ENCODE measurements around the gene CST9.
A peak's percentile ranks its signal among the peaks of the same experiment; 100 is the strongest.

CST9 gene

GRCh38 chr20:23606652-23607049, 934 bp upstream of the CST9 start:
- TF ChIP-seq, protein P1, sequence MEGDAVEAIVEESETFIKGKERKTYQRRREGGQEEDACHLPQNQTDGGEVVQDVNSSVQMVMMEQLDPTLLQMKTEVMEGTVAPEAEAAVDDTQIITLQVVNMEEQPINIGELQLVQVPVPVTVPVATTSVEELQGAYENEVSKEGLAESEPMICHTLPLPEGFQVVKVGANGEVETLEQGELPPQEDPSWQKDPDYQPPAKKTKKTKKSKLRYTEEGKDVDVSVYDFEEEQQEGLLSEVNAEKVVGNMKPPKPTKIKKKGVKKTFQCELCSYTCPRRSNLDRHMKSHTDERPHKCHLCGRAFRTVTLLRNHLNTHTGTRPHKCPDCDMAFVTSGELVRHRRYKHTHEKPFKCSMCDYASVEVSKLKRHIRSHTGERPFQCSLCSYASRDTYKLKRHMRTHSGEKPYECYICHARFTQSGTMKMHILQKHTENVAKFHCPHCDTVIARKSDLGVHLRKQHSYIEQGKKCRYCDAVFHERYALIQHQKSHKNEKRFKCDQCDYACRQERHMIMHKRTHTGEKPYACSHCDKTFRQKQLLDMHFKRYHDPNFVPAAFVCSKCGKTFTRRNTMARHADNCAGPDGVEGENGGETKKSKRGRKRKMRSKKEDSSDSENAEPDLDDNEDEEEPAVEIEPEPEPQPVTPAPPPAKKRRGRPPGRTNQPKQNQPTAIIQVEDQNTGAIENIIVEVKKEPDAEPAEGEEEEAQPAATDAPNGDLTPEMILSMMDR (IDR thresholded peaks at IDR 0.05; ENCODE audit: low read length), result peak; percentile 87
- no peak for TF ChIP-seq EZH2 (optimal IDR thresholded peaks at IDR 0.05; ENCODE audit: low read depth, low read length)
- Histone ChIP-seq H3K4me2 (ENCODE audit: low read depth, low read length) (no peak overlapping the region), H3K9me3 (replicated peaks; ENCODE audit: insufficient read depth, low read length) (no peaks in the 10 kb centered on the region), H3K4me3 (ENCODE audit: low read length) (no peak overlapping the region), H3K9ac (ENCODE audit: low read length) (no peak overlapping the region), H4K20me1 (ENCODE audit: insufficient read depth, low read length) (no peaks in the 10 kb centered on the region), H2AFZ (ENCODE audit: low read length) (no peak overlapping the region), H3K4me1 (ENCODE audit: low read length) (no peaks in the 10 kb centered on the region), H3F3A (ENCODE audit: insufficient read depth, low read length) (no peaks in the 10 kb centered on the region), H3K9me2 (replicated peaks; ENCODE audit: insufficient read depth, low read length) (no peaks in the 10 kb centered on the region), H3K27ac (ENCODE audit: low read length) (no peak overlapping the region), H3K27me3 (replicated peaks; ENCODE audit: insufficient read depth, low read length) (no peaks in the 10 kb centered on the region), H3K36me3 (replicated peaks; ENCODE audit: insufficient read depth, low read length) (no peaks in the 10 kb centered on the region), H3K79me2 (ENCODE audit: low read length) (no peaks in the 10 kb centered on the region)
- peak; percentile 72 for DNase-seq

DNA sequence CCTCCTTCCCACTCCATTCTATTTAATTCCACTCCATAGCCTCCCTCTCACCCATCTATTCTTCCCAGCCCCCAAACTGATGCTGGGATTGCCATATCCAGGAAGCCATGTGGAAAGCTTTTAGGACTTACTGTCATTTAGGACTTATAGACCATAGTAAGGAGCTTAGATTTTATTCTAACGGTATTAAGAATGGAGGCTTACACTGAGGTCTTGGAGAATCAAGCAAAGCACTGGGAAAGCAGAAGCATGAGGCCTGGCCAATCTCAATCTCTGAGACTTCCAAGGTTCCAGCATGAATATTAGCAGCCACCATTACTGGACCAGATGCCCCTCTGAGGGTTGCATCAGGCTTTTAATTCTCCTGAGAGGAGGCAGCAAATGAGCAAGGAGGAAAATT, 1.4 kb downstream of the CST9 start:
- H3F3A ChIP-seq (ENCODE audit: insufficient read depth, low read length), result no peaks in the 10 kb centered on the region
- no peaks in the 10 kb centered on the region for H3K9me3 ChIP-seq (replicated peaks; ENCODE audit: insufficient read depth, low read length)
- no peak for TF ChIP-seq EZH2phosphoT487 (IDR thresholded peaks at IDR 0.05; ENCODE audit: low read length)
- no peak for TF ChIP-seq EZH2 (optimal IDR thresholded peaks at IDR 0.05; ENCODE audit: low read depth, low read length)
- TF ChIP-seq, protein P1 (IDR thresholded peaks at IDR 0.05; ENCODE audit: low read length), result no peak
- no peaks in the 10 kb centered on the region for H3K9me2 ChIP-seq (replicated peaks; ENCODE audit: insufficient read depth, low read length)
- H3K27me3 ChIP-seq (replicated peaks; ENCODE audit: insufficient read depth, low read length), result no peaks in the 10 kb centered on the region
- no peak overlapping the region for H2AFZ ChIP-seq (ENCODE audit: low read length)
- H3K79me2 ChIP-seq (ENCODE audit: low read length), result no peaks in the 10 kb centered on the region
- no peaks in the 10 kb centered on the region for H4K20me1 ChIP-seq (ENCODE audit: insufficient read depth, low read length)
- no peak overlapping the region for H3K27ac ChIP-seq (ENCODE audit: low read length)
- H3K9ac ChIP-seq (ENCODE audit: low read length), result no peak overlapping the region
- H3K4me2 ChIP-seq (ENCODE audit: low read depth, low read length), result no peak overlapping the region
- no peaks in the 10 kb centered on the region for H3K4me1 ChIP-seq (ENCODE audit: low read length)
- no peaks in the 10 kb centered on the region for H3K36me3 ChIP-seq (replicated peaks; ENCODE audit: insufficient read depth, low read length)
- no peak for DNase-seq
- H3K4me3 ChIP-seq (ENCODE audit: low read length), result no peak overlapping the region

- H3K9me2 ChIP-seq (replicated peaks; ENCODE audit: insufficient read depth, low read length), result no peaks in the 10 kb centered on the region
- no peaks in the 10 kb centered on the region for H3K27me3 ChIP-seq (replicated peaks; ENCODE audit: insufficient read depth, low read length)
- no peak overlapping the region for H3K4me3 ChIP-seq (ENCODE audit: low read length)
- no peak overlapping the region for H2AFZ ChIP-seq (ENCODE audit: low read length)
- H3K27ac ChIP-seq (ENCODE audit: low read length), result no peak overlapping the region
- TF ChIP-seq EZH2phosphoT487 (IDR thresholded peaks at IDR 0.05; ENCODE audit: low read length) (no peak), EZH2 (optimal IDR thresholded peaks at IDR 0.05; ENCODE audit: low read depth, low read length) (no peak)
- TF ChIP-seq, protein P1 (IDR thresholded peaks at IDR 0.05; ENCODE audit: low read length), result no peak
- no peaks in the 10 kb centered on the region for H3K4me1 ChIP-seq (ENCODE audit: low read length)
- H3K9ac ChIP-seq (ENCODE audit: low read length), result no peak overlapping the region
- H3K79me2 ChIP-seq (ENCODE audit: low read length), result no peaks in the 10 kb centered on the region
- H3K9me3 ChIP-seq (replicated peaks; ENCODE audit: insufficient read depth, low read length), result no peaks in the 10 kb centered on the region
- H3K36me3 ChIP-seq (replicated peaks; ENCODE audit: insufficient read depth, low read length), result no peaks in the 10 kb centered on the region
- no peaks in the 10 kb centered on the region for H3F3A ChIP-seq (ENCODE audit: insufficient read depth, low read length)
- H3K4me2 ChIP-seq (ENCODE audit: low read depth, low read length), result no peak overlapping the region
- no peak for DNase-seq
- H4K20me1 ChIP-seq (ENCODE audit: insufficient read depth, low read length), result no peaks in the 10 kb centered on the region
Measured at GRCh38 chr20:23603321-23603720, 2.4 kb downstream of the CST9 start.
